Iris pigment epithelial cell (primary cell): Measurements from ENCODE around the gene KIF3A.

Experiments used
- DNase-seq: peaks from one replicate; pipeline ENCODE4 v3.0.0-alpha.2; 2011; ENCODE audit warnings: low read depth

The KIF3A gene

GRCh38 chr5:132736853-132737833, at the start of gene KIF3A:
TSS of gene KIF3A (minus strand) at chr5:132737546. CDS start at chr5:132737419, 127 bp downstream.
- DNase-seq: peak; percentile 95

- DNase-seq: peak; percentile 57
Observed at GRCh38 chr5:132787076-132787475, 49.7 kb upstream of the KIF3A start.

GRCh38 chr5:132785864-132786263, 48.5 kb upstream of the KIF3A start:
- DNase-seq: no peak

DNA sequence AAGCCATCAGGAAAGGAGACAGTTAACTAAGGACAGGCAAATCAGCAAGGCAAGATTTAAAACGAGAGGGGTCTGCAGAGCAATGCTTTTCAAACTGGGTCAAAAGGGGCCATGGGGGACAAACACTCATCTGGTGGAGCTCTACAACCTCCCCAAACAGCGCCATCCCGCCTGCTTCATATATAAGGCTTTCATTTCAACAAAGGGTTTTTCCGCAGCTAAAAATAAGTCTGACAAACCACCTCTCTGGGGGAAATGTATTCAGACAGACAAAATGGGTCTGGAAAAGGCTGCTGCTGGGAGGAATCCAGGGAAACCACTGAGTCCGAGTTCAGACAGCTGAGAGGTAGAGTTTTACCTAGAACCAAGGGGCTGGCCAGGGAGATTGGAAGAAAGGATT, 48.0 kb upstream of the KIF3A start:
- DNase-seq: no peak

DNA sequence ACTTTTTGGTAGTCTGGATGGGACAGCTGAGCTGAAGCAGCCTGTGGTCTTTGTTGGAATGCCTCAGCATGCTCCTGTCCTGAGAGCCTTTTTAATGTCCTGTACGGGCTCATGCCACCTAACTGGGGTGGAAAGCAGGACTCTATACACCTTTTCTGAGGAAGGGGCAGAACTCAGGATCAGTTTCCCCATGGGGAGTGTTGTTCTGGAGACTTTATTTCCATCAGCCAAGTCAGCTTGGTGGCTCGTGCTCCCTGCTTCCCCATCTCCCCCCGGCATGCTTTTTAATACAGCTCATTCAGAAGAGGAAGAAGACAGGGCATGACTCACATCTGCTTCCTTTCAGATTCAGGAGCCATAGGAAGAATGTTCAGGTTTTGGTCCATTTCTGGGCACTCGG, 44.8 kb upstream of the KIF3A start:
- peak; percentile 71 for DNase-seq

- no peak for DNase-seq
Observed at GRCh38 chr5:132781029-132781428, 43.7 kb upstream of the KIF3A start.

GRCh38 chr5:132780577-132780976, 43.2 kb upstream of the KIF3A start:
- no peak for DNase-seq

DNA sequence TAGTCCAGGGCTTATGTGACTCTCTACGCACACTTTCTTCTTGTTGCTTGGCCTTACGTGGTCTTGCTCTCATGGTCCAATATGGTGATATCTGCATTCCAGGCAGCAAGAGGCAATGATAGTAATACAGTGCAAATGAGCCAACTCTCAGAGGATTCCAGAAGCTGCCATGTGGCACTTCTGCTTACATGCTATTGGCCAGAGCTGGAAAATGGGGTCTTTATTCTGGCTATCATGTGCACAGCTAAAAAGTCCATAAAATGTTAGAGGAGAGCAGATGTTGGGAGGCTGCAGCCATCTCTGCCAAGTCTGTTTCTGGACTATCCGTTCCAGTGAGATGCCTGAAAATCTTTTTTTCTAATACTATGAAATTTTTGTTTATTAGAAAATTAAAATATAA, 42.6 kb upstream of the KIF3A start:
- DNase-seq: no peak

DNA sequence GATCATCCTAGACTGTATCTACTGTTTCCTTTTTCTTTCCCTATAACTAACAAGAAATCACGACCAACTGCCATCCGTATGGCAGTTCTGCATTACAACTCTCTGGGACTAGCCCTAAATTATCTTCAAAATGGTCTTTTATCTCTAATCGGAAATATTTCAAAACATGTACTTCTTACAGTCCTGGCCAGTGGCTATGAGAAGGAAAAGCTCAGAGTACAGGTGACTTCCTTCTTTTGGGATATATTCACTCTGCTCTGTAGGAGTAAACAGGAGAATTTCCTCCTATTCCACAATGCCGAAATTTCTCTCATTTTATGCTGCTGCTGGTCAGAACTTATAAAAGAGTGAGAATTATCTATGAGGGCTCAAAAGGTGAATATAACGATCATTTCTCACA, 41.5 kb upstream of the KIF3A start:
- no peak for DNase-seq

- DNase-seq: no peak
Observed at GRCh38 chr5:132778129-132778528, 40.8 kb upstream of the KIF3A start.

DNA sequence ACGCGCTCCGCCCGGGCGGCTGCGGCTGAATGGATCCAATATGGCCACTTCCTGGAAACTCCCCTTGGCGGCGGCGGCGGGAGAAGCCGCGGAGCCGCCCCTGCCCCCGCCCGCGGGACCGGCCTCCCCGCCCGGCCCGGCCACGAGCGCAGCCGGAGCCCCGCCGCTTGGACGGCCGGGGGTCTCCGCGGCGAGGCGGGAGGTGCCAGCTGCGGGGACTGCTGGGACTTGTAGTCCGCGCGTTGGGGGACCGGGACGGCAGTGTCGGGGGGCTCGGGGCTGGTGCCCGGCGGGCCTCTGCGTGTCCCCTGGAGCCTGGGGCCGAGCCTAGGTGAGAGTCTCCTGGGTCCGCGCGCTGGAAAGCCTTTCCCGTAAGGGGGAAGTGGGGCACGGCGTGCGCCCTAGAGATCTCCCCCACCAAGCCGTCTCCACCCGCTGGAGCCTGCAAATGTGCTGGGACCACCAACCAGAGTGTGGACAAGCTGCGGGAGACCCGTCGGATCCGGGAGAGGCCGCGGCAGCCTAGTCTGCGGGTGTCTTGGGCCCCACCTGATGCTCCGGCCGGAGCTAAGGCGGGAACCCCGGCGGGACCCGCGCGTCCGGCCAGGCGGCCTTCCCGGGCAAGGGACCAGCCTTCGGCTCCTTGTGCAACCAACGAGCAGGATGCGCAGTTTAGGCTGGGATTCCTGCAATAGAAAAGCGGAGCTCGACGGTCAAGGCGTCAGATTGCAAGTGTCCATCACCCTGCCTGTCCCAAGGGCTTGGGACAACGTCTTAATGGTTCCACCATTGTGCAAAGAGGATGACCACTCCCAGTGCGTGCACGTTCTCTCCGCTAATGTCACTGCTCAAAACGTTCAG, 40.1 kb upstream of the KIF3A start, which contains the start of gene SEPTIN8:
SEPTIN8 (minus strand) TSS at position 31 of the 861 bp plus-strand sequence. CDS start 102 bp downstream, outside the sequence.
- peak; percentile 35 for DNase-seq

DNA sequence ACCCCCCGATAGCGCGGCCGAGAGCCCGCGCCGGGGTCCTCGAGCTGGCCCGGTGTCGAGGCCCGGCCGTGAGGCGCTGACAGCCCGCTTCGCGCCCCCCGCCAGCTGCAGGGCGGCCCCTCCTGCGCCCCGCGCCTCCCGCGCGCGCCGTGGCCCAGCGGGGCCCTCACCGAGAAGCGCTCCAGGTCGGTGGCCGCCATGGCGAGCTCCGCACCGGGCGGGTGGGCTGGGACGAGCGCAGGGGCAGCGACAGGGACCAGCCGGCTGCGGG, 39.5 kb upstream of the KIF3A start:
- no peak for DNase-seq

- peak; percentile 21 for DNase-seq
Observed at GRCh38 chr5:132776131-132776937, 39.0 kb upstream of the KIF3A start.

GRCh38 chr5:132775476-132775961, 38.2 kb upstream of the KIF3A start:
- peak; percentile 16 for DNase-seq

GRCh38 chr5:132774896-132775295, 37.5 kb upstream of the KIF3A start:
- DNase-seq: no peak

- no peak for DNase-seq
Observed at GRCh38 chr5:132774406-132774805, 37.1 kb upstream of the KIF3A start.

GRCh38 chr5:132773601-132774355, 36.4 kb upstream of the KIF3A start:
- no peak for DNase-seq

DNA sequence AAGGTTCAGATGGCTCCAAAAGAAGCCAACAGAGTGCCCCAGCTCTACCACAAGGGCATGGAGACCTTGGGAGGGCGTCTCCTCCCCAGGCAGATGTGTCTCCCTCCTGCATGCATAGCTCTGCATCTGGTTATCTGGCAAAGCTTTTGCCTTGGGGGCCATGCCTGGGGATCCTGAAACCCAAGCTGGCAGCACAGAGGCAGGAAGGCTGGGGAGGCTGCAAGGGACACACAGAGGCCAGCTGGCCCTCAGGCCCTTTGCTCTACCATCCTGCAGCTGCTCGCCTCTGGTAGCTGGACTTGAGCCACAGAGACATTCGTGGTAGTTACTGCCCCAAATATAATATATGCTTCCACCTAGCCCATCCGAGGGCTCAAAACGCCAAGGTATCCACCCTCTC, 35.8 kb upstream of the KIF3A start:
- no peak for DNase-seq

DNA sequence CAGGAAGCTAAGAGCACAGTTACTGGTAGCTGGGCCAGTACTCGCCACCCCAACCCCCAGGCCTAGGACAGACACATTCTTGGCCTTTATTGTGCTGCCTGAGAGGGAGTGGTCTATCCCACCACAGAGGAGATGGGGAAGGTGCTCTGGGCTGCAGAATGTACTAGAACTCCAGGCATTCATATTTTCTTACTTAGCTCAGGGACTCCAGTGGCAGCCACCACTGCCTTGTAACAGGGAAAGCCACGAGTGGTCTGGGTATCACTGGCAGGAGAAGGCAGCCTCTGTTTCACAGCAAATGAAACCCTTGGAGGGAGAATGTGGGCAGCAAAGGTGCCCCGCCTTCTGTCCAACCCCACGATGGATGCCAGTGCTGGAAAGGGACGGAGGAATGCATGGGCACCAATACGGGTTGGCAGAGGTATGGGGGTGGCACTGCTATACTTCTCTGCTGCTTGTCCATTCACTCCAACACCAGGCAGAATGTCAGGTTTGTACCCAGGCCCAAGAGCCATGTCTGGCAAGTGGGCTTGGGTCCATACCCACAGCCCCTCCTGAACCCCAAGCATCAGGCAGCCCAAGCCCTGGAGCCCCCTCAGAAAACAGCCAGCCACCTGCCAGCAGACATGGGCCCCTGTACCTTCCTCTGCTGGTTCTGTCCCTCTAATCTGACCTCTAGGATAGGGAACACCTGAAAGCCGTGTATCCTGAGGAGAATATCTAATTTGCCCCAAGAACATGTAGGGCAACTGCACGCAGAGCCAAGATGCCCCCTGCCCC, 35.1 kb upstream of the KIF3A start:
- no peak for DNase-seq

DNA sequence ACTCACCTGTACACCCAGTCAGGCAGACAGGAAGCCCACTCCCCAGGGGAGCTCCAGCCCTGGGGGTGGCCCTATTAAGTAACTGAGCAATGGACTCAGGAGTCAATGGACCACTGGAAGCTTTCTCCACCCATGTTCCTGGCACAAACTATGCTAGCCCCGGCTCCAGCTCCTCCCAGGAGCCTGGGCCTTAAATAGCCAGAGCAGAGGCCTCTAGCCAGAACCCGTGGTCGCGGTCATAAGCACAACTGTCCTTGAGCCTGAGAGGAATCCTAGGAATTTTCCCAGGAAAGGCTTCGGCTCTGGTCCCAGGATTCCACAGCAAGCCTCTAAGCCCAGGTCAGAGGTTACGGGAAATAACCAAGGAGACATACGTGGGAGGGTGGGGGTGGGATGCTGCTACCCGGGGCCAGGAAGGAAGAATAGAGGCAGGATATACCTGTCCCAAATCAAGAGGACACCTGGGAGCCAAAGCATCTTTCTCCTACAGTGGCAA, 34.2 kb upstream of the KIF3A start:
- DNase-seq: peak; percentile 54
